Progenitor cell of endocrine pancreas (in vitro differentiated cells): ENCODE data around the gene DOK1. TPM values are rescaled to one million over a fixed set of nuclear protein-coding genes. Genes with fewer than 3 reads are reported as not detected.

Source experiments
- DNase-seq: peaks from one replicate; pipeline ENCODE4 v3.0.0; 2021; ENCODE audit warnings: low spot score; ENCODE audit not compliant: unreplicated experiment
- H3K27ac Mint-ChIP-seq: 2 replicates; pipeline ENCODE4 v1.8.0; 2021; ENCODE audit warnings: mild to moderate bottlenecking, moderate library complexity, mixed read lengths
- H3K27me3 Mint-ChIP-seq: 2 replicates; pipeline ENCODE4 v1.8.0; 2021; ENCODE audit warnings: mixed read lengths
- H3K36me3 Mint-ChIP-seq: 2 replicates; pipeline ENCODE4 v1.8.0; 2022; ENCODE audit warnings: mixed read lengths; ENCODE audit not compliant: insufficient read depth
- H3K4me1 Mint-ChIP-seq: 2 replicates; pipeline ENCODE4 v1.8.0; 2021; ENCODE audit warnings: low read depth, mixed read lengths
- H3K4me3 Mint-ChIP-seq: 2 replicates; pipeline ENCODE4 v1.8.0; 2021; ENCODE audit warnings: low read depth, mild to moderate bottlenecking, moderate library complexity, mixed read lengths
- H3K9me3 Mint-ChIP-seq: 2 replicates; pipeline ENCODE4 v1.8.0; 2021; ENCODE audit warnings: low read depth, mixed read lengths
- long read RNA-seq: library from polyadenylated mRNA; unstranded; transcript quantifications from one replicate; pipeline ENCODE4 v2.0.0, GENCODE V29; 2020
- total RNA-seq: library from RNA; stranded (reverse); gene quantifications from 2 replicates; pipeline ENCODE4 v1.2.1, GENCODE V29; 2021
- TF ChIP-seq, protein P1 (sequence below): fragments of 200-600 bp; sonication (generic); IDR thresholded peaks from one replicate; pipeline ENCODE4 v1.5.0; 2021; ENCODE audit warnings: antibody characterized with exemption, mild to moderate bottlenecking; ENCODE audit not compliant: unreplicated experiment

DOK1 gene
- 18.5 and 20.9 TPM in 2 replicates for total RNA-seq
- long read RNA-seq, partial matches to known transcripts = 0 of 6 reads
- long read RNA-seq, other reads (novel, unspliced or antisense) = 0 of 6 reads

DNA sequence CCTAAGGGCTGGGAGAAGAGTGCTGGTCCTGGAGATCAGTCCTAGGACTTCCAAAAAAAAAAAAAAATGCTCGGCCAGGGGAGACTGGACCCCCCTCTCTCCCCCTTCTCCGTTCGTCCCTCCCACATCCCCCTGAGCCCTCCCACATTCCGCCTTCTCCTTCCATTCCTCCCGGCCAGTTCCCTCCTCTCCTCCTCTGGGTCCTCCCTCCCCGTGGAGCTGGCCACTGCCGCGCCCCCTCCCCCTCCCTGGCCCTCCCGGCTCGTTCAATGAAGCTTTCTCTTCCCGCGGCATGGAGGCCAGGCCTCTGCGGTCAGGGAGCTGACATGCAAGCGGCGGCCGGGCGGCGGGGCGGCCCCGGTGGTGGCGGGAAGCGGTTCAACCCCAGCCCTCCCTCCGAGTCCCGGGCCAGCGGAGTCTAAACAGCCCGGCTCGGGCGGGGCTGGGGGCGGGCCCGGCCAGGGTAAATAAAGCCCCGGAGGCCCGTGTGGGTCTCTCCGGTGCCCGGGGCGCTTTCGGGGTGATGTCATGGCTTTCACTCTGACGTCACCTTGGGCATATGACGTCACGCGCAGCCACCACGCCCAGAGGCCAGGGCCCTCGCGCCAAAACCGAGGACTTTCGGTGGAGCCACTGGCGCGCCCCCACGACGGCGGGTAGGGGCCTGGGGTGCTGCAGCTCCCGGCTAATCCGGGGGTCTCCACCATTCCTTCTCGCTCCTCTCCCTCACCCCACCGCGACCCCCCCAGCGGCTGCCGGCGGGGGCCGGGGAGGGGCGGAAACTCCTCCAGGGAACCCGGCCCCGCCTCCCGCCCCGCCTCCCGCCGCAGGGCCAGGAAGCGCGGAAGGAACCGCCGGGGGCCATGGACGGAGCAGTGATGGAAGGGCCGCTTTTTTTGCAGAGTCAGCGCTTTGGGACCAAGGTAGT lies at the start of gene DOK1, which contains the start of gene LOXL3:
Gene DOK1, plus strand, starts transcription at position 829 of the 928 bp plus-strand sequence. Its CDS starts 35 bp downstream, at position 864.
Gene LOXL3, minus strand, starts transcription at position 51 of the 928 bp plus-strand sequence. CDS start 1,308 bp downstream, outside the sequence.
- peaks cover 18% of the 10 kb centered on the region for H3K4me1 Mint-ChIP-seq
- H3K27ac Mint-ChIP-seq = peak within 1 kb of the TSS; percentile 97
- no peaks in the 10 kb centered on the region for H3K9me3 Mint-ChIP-seq
- TF ChIP-seq, protein P1, sequence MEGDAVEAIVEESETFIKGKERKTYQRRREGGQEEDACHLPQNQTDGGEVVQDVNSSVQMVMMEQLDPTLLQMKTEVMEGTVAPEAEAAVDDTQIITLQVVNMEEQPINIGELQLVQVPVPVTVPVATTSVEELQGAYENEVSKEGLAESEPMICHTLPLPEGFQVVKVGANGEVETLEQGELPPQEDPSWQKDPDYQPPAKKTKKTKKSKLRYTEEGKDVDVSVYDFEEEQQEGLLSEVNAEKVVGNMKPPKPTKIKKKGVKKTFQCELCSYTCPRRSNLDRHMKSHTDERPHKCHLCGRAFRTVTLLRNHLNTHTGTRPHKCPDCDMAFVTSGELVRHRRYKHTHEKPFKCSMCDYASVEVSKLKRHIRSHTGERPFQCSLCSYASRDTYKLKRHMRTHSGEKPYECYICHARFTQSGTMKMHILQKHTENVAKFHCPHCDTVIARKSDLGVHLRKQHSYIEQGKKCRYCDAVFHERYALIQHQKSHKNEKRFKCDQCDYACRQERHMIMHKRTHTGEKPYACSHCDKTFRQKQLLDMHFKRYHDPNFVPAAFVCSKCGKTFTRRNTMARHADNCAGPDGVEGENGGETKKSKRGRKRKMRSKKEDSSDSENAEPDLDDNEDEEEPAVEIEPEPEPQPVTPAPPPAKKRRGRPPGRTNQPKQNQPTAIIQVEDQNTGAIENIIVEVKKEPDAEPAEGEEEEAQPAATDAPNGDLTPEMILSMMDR = no peak
- no peaks in the 10 kb centered on the region for H3K36me3 Mint-ChIP-seq
- H3K4me3 Mint-ChIP-seq = peak within 1 kb of the TSS; percentile 88
- peak; percentile 82 for DNase-seq
- peaks cover 19% of the 10 kb centered on the region for H3K27me3 Mint-ChIP-seq

DNA sequence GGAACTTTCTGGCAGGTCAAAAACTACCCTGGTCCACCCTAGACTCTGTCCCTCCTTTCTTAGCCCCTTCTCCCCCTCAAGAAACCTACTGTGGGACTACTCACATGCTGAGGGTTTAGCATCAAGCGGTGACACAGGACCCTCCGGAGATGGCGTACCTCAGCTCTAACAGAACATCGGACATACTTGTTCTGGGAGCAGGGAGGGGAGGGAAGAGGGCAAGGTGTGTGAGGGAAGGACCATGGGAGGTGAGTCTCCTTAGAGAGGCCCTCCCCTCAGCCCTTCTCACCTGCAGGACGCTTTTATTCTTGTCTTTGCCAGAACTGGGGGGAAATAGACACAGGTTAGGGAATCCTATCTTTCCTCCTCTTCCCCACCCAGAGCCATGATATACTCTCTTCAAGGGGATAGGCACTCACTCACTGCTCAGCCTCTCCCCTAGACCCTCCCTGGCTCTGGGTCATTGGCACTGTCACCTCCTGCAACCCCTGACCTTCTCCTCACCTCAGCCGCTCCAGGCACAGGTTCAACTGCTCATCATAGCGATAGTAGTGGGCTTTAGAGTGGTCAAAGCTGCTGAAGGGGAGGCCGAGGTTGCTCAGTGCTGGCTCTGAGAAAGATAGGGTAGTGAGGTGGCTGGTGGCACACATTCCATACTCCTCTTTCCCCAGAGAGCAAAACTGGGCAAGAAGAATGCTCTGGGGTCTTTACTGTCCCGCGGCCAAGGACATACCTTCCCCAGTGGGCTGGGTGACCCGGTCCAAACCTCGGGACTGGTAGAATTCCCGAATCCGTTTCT lies 48.9 kb upstream of the DOK1 start:
- Mint-ChIP-seq H3K4me3 (peak overlapping the region; percentile 16), H3K36me3 (peaks cover 12% of the 10 kb centered on the region), H3K27me3 (peaks cover 16% of the 10 kb centered on the region), H3K27ac (peak overlapping the region; percentile 54), H3K9me3 (no peaks in the 10 kb centered on the region), H3K4me1 (peaks cover 38% of the 10 kb centered on the region)
- no peak for DNase-seq
- TF ChIP-seq, protein P1 = no peak

DNA sequence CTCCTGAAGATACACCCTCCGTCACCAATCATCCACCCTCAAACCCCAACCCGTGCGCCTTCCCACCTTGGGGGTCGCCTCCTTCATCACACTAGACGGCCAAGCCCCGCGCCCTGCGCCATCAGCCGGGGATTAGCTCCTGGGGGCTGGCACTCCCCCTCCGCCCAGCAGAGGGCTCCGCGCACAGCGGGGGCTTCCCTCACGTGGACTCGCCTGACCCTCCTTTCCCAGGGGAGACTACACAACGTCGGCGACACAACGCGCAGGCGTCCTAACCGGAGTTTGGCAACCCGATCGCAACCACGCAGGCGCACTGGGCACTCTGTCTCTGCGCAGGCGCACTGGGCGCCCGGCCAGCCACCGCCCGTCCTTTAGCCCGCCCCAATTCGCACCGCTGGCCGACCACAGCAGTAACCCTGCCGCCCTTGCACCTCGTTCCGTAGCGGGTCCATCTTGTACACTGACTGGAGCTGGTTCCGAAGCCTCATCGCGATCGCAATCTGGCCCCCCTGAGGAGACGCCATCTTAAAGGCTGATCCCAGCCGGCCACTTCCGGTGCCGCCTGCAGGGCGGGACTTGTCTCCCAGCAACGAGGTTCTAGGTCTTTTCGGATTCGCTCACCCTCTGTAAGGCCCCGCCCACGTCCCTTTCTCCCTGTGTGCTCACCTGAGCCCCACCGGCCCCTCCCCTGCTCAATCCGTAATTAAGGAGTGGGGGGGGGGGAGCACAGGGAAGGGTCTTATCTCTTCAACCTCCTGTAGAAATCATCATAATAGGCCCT lies 47.2 kb upstream of the DOK1 start, which contains the start of gene PCGF1:
Gene PCGF1, minus strand, starts transcription at position 551 of the 781 bp plus-strand sequence. Its CDS starts 27 bp downstream, at position 524.
- Mint-ChIP-seq H3K36me3 (peaks cover 12% of the 10 kb centered on the region), H3K27me3 (peaks cover 29% of the 10 kb centered on the region), H3K27ac (peak within 1 kb of the TSS; percentile 100), H3K4me1 (peaks cover 29% of the 10 kb centered on the region), H3K4me3 (peak within 1 kb of the TSS; percentile 99), H3K9me3 (no peaks in the 10 kb centered on the region)
- DNase-seq = peak; percentile 94
- TF ChIP-seq, protein P1 = peak; percentile 65

GRCh38 chr2:74507926-74508520 lies 46.5 kb upstream of the DOK1 start:
- peak overlapping the region; percentile 100 for H3K27ac Mint-ChIP-seq
- peak overlapping the region; percentile 99 for H3K4me3 Mint-ChIP-seq
- peaks cover 12% of the 10 kb centered on the region for H3K36me3 Mint-ChIP-seq
- TF ChIP-seq, protein P1 = no peak
- peaks cover 27% of the 10 kb centered on the region for H3K4me1 Mint-ChIP-seq
- peaks cover 36% of the 10 kb centered on the region for H3K27me3 Mint-ChIP-seq
- no peak for DNase-seq
- H3K9me3 Mint-ChIP-seq = no peaks in the 10 kb centered on the region
